KOPT-K1 (cell line): ENCODE measurements around the gene CCDC144A.
"Not testable (repeated sequence)": the region's sequence is repeated elsewhere in the genome, so short reads cannot be mapped to it uniquely, and the experiment has no call there.

ENCODE experiments used
- H3K27ac ChIP-seq: fragments of 200-600 bp; sonication (generic); 2 replicates; pipeline ENCODE4 v1.5.1; 2016; ENCODE audit warnings: antibody characterized with exemption, mild to moderate bottlenecking, low read depth, low read length; ENCODE audit not compliant: poor library complexity, severe bottlenecking
- H3K36me3 ChIP-seq: fragments of 200-600 bp; sonication (generic); 2 replicates; pipeline ENCODE4 v1.5.1; 2017; ENCODE audit warnings: antibody characterized with exemption, mild to moderate bottlenecking, low read length, moderate library complexity; ENCODE audit not compliant: insufficient read depth
- H3K9me3 ChIP-seq: fragments of 200-600 bp; sonication (generic); 2 replicates; pipeline ENCODE4 v1.5.1; 2017; ENCODE audit warnings: antibody characterized with exemption, low read length, mild to moderate bottlenecking; ENCODE audit not compliant: insufficient read depth, poor library complexity, severe bottlenecking

CCDC144A gene

GRCh38 chr17:16687151-16687550 lies 2.9 kb upstream of the CCDC144A start:
- not testable (repeated sequence) for H3K9me3 ChIP-seq, H3K27ac ChIP-seq, H3K36me3 ChIP-seq

GRCh38 chr17:16690447-16690846 lies 406 bp downstream of the CCDC144A start:
- not testable (repeated sequence) for H3K27ac ChIP-seq, H3K36me3 ChIP-seq, H3K9me3 ChIP-seq

DNA sequence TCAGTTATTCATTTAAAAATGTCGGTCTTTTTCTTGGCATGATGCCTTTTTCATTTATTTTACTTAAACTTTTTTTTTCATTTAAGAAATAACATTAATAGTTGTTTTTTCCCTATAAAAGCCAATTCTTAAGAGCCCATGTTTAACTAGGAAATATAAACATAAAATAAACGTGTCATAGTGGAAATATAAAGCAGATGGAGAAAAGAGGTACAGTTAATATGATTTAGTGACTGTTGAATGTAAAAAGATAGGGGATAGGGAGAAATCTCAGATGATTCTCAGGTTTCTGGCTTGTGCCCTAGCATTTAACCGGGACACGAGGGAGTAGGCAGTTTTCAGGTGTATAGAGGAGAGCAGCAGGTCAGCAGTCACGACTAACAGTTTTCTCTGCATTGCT lies 7.6 kb downstream of the CCDC144A start:
- H3K9me3 ChIP-seq, H3K36me3 ChIP-seq, H3K27ac ChIP-seq: not testable (repeated sequence)

DNA sequence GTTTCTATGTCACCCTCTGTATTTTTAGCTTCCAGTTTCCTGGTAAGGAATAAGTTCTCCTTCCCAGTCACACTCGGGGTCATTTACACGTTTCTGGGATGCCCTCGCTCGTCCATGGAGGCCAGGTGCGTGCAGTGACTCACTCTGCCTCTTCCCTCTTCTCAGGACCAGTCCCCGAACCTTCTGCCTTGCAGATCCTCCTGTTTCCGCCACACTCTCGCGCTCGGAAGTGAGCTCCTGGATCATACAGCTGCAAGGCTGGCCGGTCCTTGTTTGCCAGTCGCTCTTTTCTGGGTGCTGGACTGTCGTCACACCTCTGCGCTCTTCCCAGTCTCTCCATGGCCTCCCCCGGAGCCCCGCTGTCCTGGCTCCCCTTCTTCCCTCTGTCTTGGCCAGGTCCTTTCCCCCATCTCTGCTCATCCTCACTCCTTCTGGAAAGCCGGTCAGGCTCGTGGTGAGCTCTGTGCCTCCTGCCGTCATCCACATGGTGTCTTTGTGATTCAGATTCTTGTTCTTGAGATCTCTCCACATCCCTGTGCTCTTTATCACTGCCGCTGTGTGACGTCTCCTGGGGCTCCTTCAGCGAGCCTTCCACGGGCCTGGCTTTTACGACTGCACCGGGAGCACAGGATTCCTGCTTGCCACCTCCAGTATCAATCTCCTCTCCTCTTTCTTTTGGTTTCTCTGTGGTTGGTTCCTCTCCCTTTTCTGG lies 55.6 kb downstream of the CCDC144A start:
- not testable (repeated sequence) for H3K9me3 ChIP-seq, H3K27ac ChIP-seq, H3K36me3 ChIP-seq

DNA sequence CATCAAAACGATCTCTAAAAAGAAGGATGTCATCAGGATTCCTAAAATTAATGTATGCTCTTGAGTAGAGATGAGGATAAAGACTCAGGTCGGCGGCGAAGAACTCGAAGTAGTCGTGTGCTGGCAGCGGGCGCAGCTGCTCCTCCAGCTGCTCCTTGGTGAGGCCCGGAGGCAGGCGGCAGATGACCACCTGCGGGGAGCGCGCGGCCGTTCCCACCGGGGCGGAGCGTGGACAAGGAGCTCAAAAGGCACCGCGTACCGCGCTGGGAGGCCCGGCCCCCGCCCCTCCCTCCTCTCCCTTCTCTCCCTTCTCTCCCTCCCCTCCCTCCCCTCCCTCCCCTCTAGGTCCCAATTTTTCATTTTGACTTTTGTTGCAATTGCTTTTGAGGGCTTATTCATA lies 56.5 kb downstream of the CCDC144A start:
- H3K27ac ChIP-seq, H3K9me3 ChIP-seq, H3K36me3 ChIP-seq: not testable (repeated sequence)

DNA sequence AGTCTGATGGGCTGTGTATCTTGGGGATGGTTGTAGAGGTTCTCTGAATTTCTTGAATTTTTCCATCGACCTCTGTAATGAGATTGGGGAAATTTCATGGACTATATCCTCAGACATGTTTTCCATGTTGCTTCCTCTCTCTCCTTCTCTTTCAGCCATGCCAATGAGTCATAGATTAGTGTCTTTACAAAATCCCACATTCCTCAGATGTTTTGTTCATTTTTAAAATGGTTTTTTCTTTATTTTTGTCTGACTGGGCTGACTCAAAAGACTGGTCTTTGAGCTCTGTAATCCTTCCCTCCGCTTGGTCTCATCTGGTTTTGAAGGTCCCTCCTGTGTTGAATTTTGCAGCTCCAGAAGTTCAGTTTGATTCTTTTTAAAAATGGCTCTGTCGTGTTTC lies 60.5 kb downstream of the CCDC144A start:
- not testable (repeated sequence) for H3K27ac ChIP-seq, H3K36me3 ChIP-seq, H3K9me3 ChIP-seq

DNA sequence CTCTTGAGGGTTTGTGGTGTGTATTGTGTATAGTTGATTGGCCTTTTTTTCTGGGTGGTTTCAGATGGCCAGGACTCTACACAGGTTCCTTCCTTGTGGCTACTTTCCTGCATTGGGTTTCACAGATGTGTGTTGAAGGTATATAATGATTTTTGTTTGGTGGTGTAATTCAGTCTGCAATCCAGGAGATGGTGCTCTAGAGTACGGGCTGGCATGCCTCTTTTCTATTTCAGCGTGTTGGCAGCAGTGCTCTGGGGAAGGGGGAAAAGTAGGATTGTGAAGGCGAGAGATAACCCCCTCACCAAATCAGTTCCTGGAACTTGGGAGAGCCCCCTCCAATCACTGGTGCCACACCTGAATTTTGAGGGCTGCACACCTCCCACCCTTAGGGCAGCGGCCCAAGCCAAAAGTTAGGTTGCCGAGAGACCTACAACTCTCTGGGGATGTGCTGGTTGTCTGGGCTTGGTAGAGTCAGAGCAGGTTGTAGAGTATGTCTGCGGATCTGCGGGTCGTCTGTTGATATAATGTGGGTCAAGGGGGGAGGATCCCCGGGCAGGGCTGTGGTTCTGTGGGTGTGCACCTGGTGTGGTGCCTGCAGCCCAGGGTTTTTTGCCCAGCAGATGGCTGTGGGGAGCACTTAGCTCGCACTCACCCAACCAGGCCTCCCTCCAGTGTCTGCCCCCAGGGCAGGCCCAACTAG lies 61.3 kb downstream of the CCDC144A start:
- H3K9me3 ChIP-seq, H3K36me3 ChIP-seq, H3K27ac ChIP-seq: not testable (repeated sequence)

DNA sequence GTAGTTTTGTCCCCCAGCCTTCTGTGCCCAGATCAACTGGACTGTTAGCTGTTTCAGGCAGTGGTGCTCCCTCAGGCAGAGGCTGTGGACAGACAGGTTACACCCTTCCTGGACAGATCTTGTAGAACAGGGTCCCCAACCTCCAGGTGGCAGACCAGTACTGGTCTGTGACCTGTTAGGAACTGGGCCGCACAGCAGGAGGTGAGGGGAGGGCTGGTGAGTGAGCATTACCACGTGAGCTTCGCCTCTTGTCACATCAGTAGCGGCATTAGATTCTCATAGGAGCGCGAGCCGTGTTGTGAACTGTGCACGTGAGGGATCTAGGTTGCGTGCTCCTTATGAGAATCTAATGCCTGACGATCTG lies 61.9 kb downstream of the CCDC144A start:
- H3K9me3 ChIP-seq, H3K27ac ChIP-seq, H3K36me3 ChIP-seq: not testable (repeated sequence)

GRCh38 chr17:16757520-16757919 lies 67.5 kb downstream of the CCDC144A start:
- not testable (repeated sequence) for H3K36me3 ChIP-seq, H3K27ac ChIP-seq

GRCh38 chr17:16758177-16758576 lies 68.1 kb downstream of the CCDC144A start:
- not testable (repeated sequence) for H3K36me3 ChIP-seq, H3K9me3 ChIP-seq, H3K27ac ChIP-seq

More at GRCh38 chr17:16757520-16757919, 67.5 kb downstream of the CCDC144A start:
- H3K9me3 ChIP-seq, result not testable (repeated sequence)

- H3K9me3 ChIP-seq, H3K36me3 ChIP-seq, H3K27ac ChIP-seq: not testable (repeated sequence)
Measured at GRCh38 chr17:16768290-16769175, 78.5 kb downstream of the CCDC144A start.

GRCh38 chr17:16772394-16773145 lies 82.5 kb downstream of the CCDC144A start:
- H3K9me3 ChIP-seq, H3K36me3 ChIP-seq: not testable (repeated sequence)

DNA sequence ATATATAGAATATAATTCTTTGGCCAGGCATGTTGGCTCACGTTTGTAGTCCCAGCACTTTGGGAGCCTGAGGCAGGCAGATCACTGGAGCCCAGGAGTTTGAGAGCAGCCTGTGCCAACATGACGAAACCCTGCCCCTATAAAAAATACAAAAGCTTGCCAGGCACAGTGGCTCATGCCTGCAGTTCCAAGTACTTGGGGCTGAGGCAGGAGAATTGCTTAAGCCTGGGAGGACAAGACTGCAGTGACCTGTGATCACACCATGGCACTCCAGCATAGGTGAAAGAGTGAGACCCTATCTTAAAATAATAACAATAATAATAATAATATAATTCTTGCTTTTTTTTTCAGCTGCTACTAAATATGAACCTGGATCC lies 83.1 kb downstream of the CCDC144A start:
- H3K9me3 ChIP-seq, H3K27ac ChIP-seq, H3K36me3 ChIP-seq: not testable (repeated sequence)

More at GRCh38 chr17:16772394-16773145, 82.5 kb downstream of the CCDC144A start:
- not testable (repeated sequence) for H3K27ac ChIP-seq

- H3K9me3 ChIP-seq, H3K36me3 ChIP-seq, H3K27ac ChIP-seq: not testable (repeated sequence)
Measured at GRCh38 chr17:16787851-16788250, 97.8 kb downstream of the CCDC144A start.
